Endodermal cell (in vitro differentiated cells): ENCODE measurements around the gene ADK. TPM values are rescaled to one million over a fixed set of nuclear protein-coding genes. Genes with fewer than 3 reads are reported as not detected.

ENCODE experiments used
- DNase-seq: peaks from one replicate; pipeline ENCODE4 v3.0.0-alpha.2; 2017
- H3K27ac ChIP-seq: 2 replicates; pipeline ENCODE4 v1.5.1; 2013; ENCODE audit warnings: mild to moderate bottlenecking, low read depth, low read length, moderate library complexity
- H3K27me3 ChIP-seq: 2 replicates; pipeline ENCODE4 v1.6.1; 2013; ENCODE audit warnings: mild to moderate bottlenecking, low read length, moderate library complexity; ENCODE audit not compliant: insufficient read depth, control insufficient read depth, poor library complexity, severe bottlenecking
- H3K36me3 ChIP-seq: 2 replicates; pipeline ENCODE4 v1.7.0; 2013; ENCODE audit warnings: mild to moderate bottlenecking, low read length, moderate library complexity; ENCODE audit not compliant: control insufficient read depth, insufficient read depth
- H3K4me1 ChIP-seq: one replicate; pipeline ENCODE4 v1.7.0; 2013; ENCODE audit warnings: low read length; ENCODE audit not compliant: control insufficient read depth, insufficient read depth
- H3K4me3 ChIP-seq: 2 replicates; pipeline ENCODE4 v1.5.1; 2013; ENCODE audit warnings: mild to moderate bottlenecking, low read length, moderate library complexity
- H3K9ac ChIP-seq: 2 replicates; pipeline ENCODE4 v1.6.1; 2013; ENCODE audit warnings: mild to moderate bottlenecking, low read length, moderate library complexity; ENCODE audit not compliant: poor library complexity, severe bottlenecking; ENCODE audit errors: extremely low read depth
- H3K9me3 ChIP-seq: 2 replicates; pipeline ENCODE4 v1.6.1; 2013; ENCODE audit warnings: mild to moderate bottlenecking, low read length, moderate library complexity; ENCODE audit not compliant: control insufficient read depth
- H3K27ac Mint-ChIP-seq: 2 replicates; pipeline ENCODE4 v1.8.0; 2020; ENCODE audit warnings: mixed read lengths
- H3K27me3 Mint-ChIP-seq: 2 replicates; pipeline ENCODE4 v1.8.0; 2021; ENCODE audit warnings: mild to moderate bottlenecking, mixed read lengths; ENCODE audit not compliant: insufficient read depth
- H3K36me3 Mint-ChIP-seq: 2 replicates; pipeline ENCODE4 v1.8.0; 2020; ENCODE audit warnings: low read depth, mixed read lengths
- H3K4me1 Mint-ChIP-seq: 2 replicates; pipeline ENCODE4 v1.8.0; 2020; ENCODE audit warnings: mixed read lengths
- H3K4me3 Mint-ChIP-seq: 2 replicates; pipeline ENCODE4 v1.8.0; 2020; ENCODE audit warnings: mild to moderate bottlenecking, moderate library complexity, mixed read lengths
- H3K9me3 Mint-ChIP-seq: 2 replicates; pipeline ENCODE4 v1.8.0; 2020; ENCODE audit warnings: mild to moderate bottlenecking, mixed read lengths
- WGBS, 2 experiments: methylation state at CpG; one replicate each; pipeline versions ENCODE4 v1.1.5 to v1.1.7; 2013; ENCODE audit warnings: missing lambda C conversion rate in 2 of 2, mixed read lengths in 1 of 2; ENCODE audit not compliant: insufficient coverage in 1 of 2, insufficient read length in 1 of 2; 5-methylcytosine and 5-hydroxymethylcytosine counted together
- total RNA-seq, 2 donors: library from RNA; stranded (reverse); fragmentation: NEBNext Ultra II Directional in 1 of 2; extraction: Animal tissue kit (Norgen Biotek cat#: 25700) in 1 of 2; gene quantifications; 2 replicates in 1 of 2; 3 replicates in 1 of 2; pipeline ENCODE4 v1.2.1, GENCODE V29; 2021
- TF ChIP-seq, protein P1 (sequence below): fragments of 200-600 bp; sonication (generic); conservative IDR thresholded peaks from 2 replicates; pipeline ENCODE4 v1.5.0; 2021; ENCODE audit warnings: antibody characterized with exemption, mild to moderate bottlenecking

Gene ADK
- total RNA-seq, 2 donors from 2014 or later, result 23.6 to 36.7 TPM

DNA sequence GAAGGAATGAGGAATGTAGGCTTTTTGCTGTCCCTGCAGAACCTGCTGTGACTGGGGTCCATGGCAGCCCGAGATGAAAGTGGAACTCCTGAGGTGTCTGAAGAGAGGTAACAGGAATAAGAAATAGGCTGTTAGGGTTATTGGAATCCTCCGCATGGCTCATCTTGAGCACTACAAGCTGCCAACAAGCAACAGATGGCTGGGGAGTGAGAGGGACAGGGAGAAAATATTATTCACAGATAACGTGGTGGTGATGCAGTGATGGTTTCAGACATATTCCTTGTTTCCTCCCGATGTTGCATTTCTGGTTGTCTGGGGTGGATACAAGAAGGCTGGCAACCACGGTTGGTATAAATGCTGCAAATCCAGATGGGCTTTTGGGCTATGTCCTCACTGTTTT lies 46.5 kb upstream of the ADK start:
- Histone ChIP-seq H3K9me3 (no peaks in the 10 kb centered on the region), H3K4me1 (no peaks in the 10 kb centered on the region), H3K27me3 (no peaks in the 10 kb centered on the region), H3K9ac (no peak overlapping the region), H3K4me3 (no peak overlapping the region), H3K27ac (no peak overlapping the region), H3K36me3 (peaks cover 90% of the 10 kb centered on the region)
- TF ChIP-seq, protein P1, sequence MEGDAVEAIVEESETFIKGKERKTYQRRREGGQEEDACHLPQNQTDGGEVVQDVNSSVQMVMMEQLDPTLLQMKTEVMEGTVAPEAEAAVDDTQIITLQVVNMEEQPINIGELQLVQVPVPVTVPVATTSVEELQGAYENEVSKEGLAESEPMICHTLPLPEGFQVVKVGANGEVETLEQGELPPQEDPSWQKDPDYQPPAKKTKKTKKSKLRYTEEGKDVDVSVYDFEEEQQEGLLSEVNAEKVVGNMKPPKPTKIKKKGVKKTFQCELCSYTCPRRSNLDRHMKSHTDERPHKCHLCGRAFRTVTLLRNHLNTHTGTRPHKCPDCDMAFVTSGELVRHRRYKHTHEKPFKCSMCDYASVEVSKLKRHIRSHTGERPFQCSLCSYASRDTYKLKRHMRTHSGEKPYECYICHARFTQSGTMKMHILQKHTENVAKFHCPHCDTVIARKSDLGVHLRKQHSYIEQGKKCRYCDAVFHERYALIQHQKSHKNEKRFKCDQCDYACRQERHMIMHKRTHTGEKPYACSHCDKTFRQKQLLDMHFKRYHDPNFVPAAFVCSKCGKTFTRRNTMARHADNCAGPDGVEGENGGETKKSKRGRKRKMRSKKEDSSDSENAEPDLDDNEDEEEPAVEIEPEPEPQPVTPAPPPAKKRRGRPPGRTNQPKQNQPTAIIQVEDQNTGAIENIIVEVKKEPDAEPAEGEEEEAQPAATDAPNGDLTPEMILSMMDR, result no peak
- WGBS, 2 experiments, result 94 to 95% methylated on average over 4 to 5 of the region's 5 CpGs
- Mint-ChIP-seq H3K27me3 (no peaks in the 10 kb centered on the region), H3K9me3 (no peaks in the 10 kb centered on the region), H3K36me3 (peaks cover 89% of the 10 kb centered on the region), H3K4me1 (no peaks in the 10 kb centered on the region), H3K27ac (peak overlapping the region; percentile 61), H3K4me3 (no peak overlapping the region)
- DNase-seq, result no peak

DNA sequence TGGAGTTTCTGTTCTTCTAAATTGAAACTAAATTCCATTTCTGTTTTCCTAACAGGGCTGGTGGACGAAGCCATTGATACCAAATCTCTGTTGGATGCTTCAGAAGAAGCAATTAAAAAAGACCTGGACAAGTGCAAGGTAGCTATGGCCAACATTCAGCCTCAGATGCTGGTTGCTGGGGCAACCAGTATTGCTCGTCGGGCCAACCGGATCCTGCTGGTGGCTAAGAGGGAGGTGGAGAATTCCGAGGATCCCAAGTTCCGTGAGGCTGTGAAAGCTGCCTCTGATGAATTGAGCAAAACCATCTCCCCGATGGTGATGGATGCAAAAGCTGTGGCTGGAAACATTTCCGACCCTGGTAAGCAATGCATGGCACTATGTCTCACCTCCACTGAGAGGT lies 46.0 kb upstream of the ADK start:
- no peak overlapping the region for H3K27ac Mint-ChIP-seq
- Histone ChIP-seq H3K4me1 (no peaks in the 10 kb centered on the region), H3K27me3 (no peaks in the 10 kb centered on the region), H3K27ac (no peak overlapping the region), H3K9me3 (no peaks in the 10 kb centered on the region), H3K36me3 (peaks cover 90% of the 10 kb centered on the region), H3K4me3 (no peak overlapping the region), H3K9ac (no peak overlapping the region)
- WGBS, 2 experiments, result 91 to 96% methylated on average over 7 to 8 of the region's 8 CpGs
- H3K9me3 Mint-ChIP-seq, result no peaks in the 10 kb centered on the region
- no peaks in the 10 kb centered on the region for H3K27me3 Mint-ChIP-seq
- no peaks in the 10 kb centered on the region for H3K4me1 Mint-ChIP-seq
- H3K36me3 Mint-ChIP-seq, result peaks cover 89% of the 10 kb centered on the region
- TF ChIP-seq, protein P1, result no peak
- DNase-seq, result no peak
- no peak overlapping the region for H3K4me3 Mint-ChIP-seq

DNA sequence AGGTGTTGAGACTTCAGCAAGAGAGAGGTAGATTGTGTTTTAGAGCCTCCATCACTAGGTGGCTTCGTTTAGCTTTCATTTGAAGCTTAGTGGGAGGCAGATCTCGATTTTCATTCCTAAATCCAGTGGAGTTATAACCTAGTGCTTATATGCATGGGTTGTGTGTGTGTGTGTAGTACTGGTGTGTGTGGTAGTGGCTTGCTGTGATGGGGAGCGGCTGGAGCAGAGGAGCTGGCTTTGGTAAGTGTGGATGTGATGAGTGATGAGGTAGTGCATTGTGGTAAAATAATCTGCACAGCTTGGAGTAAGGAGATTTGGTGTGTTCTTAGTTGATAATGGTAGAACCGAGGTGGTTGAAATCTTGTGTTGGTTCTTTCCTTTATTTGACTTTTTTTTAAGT lies 43.6 kb upstream of the ADK start:
- no peak for DNase-seq
- Mint-ChIP-seq H3K27ac (peak overlapping the region; percentile 12), H3K9me3 (no peaks in the 10 kb centered on the region), H3K4me1 (no peaks in the 10 kb centered on the region), H3K27me3 (no peaks in the 10 kb centered on the region), H3K4me3 (no peak overlapping the region), H3K36me3 (peaks cover 93% of the 10 kb centered on the region)
- Histone ChIP-seq H3K9me3 (no peaks in the 10 kb centered on the region), H3K27ac (no peak overlapping the region), H3K4me3 (no peak overlapping the region), H3K4me1 (no peaks in the 10 kb centered on the region), H3K9ac (no peak overlapping the region), H3K27me3 (no peaks in the 10 kb centered on the region), H3K36me3 (peaks cover 94% of the 10 kb centered on the region)
- 67 to 89% methylated on average over 1 to 3 of the region's 4 CpGs for WGBS, 2 experiments
- TF ChIP-seq, protein P1, result no peak
